Keratinocyte (primary cell): ENCODE measurements around the gene EPHA6.

Source experiments
- EZH2 ChIP-seq: IDR thresholded peaks from one replicate; pipeline ENCODE4 v1.6.1; 2012; ENCODE audit warnings: inconsistent platforms, mild to moderate bottlenecking, low read length, moderate library complexity
- TF ChIP-seq, protein P1 (sequence below), 3 experiments: IDR thresholded peaks in 1 of 3; conservative IDR thresholded peaks in 1 of 3; optimal IDR thresholded peaks in 1 of 3; 2 replicates in 2 of 3; 3 replicates in 1 of 3; pipeline versions ENCODE3 to v1.5.1; 2011; ENCODE audit warnings: low read length in 3 of 3, mild to moderate bottlenecking in 3 of 3, moderate library complexity in 2 of 3, control low read depth in 1 of 3, inconsistent platforms in 1 of 3; ENCODE audit not compliant: insufficient read depth in 2 of 3; ENCODE audit errors: extremely low read depth in 1 of 3

DNA sequence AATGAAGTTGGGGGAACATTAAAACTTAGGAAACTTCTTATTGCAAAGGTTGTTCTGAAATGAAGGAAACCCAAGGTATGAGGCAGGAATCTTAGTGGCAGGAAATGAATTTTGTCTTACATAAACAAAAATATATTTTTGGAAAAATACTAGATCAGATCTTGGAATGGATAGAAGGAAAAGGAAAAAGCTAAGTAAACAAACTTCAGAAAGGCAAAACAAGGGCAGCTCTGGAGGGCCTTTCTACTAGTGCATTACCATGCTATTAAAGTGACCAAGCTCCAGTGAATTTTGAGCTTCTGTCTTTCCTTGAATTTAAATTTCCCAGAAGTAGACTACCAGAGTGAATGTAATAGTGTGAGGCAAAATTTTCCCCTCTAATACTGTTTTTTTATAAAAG lies 963.8 kb downstream of the EPHA6 start:
- no peak for TF ChIP-seq EZH2
- TF ChIP-seq, protein P1, sequence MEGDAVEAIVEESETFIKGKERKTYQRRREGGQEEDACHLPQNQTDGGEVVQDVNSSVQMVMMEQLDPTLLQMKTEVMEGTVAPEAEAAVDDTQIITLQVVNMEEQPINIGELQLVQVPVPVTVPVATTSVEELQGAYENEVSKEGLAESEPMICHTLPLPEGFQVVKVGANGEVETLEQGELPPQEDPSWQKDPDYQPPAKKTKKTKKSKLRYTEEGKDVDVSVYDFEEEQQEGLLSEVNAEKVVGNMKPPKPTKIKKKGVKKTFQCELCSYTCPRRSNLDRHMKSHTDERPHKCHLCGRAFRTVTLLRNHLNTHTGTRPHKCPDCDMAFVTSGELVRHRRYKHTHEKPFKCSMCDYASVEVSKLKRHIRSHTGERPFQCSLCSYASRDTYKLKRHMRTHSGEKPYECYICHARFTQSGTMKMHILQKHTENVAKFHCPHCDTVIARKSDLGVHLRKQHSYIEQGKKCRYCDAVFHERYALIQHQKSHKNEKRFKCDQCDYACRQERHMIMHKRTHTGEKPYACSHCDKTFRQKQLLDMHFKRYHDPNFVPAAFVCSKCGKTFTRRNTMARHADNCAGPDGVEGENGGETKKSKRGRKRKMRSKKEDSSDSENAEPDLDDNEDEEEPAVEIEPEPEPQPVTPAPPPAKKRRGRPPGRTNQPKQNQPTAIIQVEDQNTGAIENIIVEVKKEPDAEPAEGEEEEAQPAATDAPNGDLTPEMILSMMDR (optimal IDR thresholded peaks at IDR 0.05 in 1 of 3, IDR thresholded peaks at IDR 0.05 in 1 of 3, conservative IDR thresholded peaks at IDR 0.05 in 1 of 3; ENCODE audit: extremely low read depth in 1 of 3, insufficient read depth in 2 of 3, low read length in 3 of 3), result no peak
